ENCODE results near the gene LCA5. TPM values are rescaled to one million over a fixed set of nuclear protein-coding genes. Genes with fewer than 3 reads are reported as not detected.

LCA5 gene
- total RNA-seq, 1 donor from 2014 or later: 6.2 TPM

DNA sequence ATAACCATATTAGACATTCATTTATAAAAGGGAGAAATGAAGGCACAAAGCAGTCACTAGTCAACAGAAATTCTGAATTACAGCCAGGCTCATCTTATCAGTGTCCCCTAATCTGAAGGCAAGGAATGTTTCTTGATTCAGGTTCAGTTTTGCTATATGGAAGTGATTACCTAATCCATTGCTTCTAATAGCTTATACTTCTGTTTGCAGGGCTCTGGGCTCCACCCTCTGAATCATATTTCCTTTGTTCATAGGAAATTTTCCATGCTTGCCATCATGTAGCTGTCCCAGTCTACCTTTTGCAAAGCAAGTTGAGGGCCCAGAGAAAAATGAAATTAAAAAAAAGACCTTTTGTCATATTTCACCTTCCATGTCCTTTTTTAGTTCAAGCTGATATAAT, 96.0 kb downstream of the LCA5 start:
- no peaks in the 10 kb centered on the region for H3K4me1 ChIP-seq (ENCODE audit: insufficient read depth, low read length)
- no peak overlapping the region for H3K4me3 ChIP-seq (ENCODE audit: insufficient read depth, low read depth, low read length)
- H3K9me3 ChIP-seq (ENCODE audit: insufficient read depth, low read depth, low read length): no peaks in the 10 kb centered on the region
- H3K4me2 ChIP-seq (ENCODE audit: low read length): no peak overlapping the region
- peaks cover 4% of the 10 kb centered on the region for H3K36me3 Mint-ChIP-seq (ENCODE audit: low read depth, unreplicated experiment)
- no peaks in the 10 kb centered on the region for H3K4me1 Mint-ChIP-seq (ENCODE audit: low read depth, unreplicated experiment)
- H3K9ac ChIP-seq (ENCODE audit: low read length): no peak overlapping the region
- no peak overlapping the region for H2AFZ ChIP-seq (ENCODE audit: low read depth, low read length)
- no peaks in the 10 kb centered on the region for H3K36me3 ChIP-seq (ENCODE audit: insufficient read depth, low read length)
- no peak overlapping the region for H3K27ac ChIP-seq (ENCODE audit: low read depth, low read length)
- H3K9me3 Mint-ChIP-seq (ENCODE audit: unreplicated experiment): peaks cover 11% of the 10 kb centered on the region
- no peaks in the 10 kb centered on the region for H3K27me3 ChIP-seq (ENCODE audit: insufficient read depth, low read length)
- TF ChIP-seq EZH2 (IDR thresholded peaks at IDR 0.05; ENCODE audit: insufficient read depth, low read length): no peak
- TF ChIP-seq, protein P1, sequence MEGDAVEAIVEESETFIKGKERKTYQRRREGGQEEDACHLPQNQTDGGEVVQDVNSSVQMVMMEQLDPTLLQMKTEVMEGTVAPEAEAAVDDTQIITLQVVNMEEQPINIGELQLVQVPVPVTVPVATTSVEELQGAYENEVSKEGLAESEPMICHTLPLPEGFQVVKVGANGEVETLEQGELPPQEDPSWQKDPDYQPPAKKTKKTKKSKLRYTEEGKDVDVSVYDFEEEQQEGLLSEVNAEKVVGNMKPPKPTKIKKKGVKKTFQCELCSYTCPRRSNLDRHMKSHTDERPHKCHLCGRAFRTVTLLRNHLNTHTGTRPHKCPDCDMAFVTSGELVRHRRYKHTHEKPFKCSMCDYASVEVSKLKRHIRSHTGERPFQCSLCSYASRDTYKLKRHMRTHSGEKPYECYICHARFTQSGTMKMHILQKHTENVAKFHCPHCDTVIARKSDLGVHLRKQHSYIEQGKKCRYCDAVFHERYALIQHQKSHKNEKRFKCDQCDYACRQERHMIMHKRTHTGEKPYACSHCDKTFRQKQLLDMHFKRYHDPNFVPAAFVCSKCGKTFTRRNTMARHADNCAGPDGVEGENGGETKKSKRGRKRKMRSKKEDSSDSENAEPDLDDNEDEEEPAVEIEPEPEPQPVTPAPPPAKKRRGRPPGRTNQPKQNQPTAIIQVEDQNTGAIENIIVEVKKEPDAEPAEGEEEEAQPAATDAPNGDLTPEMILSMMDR (IDR thresholded peaks at IDR 0.05; ENCODE audit: insufficient read depth, low read depth, low read length): no peak
- H3K27ac Mint-ChIP-seq (ENCODE audit: unreplicated experiment): no peak overlapping the region
- DNase-seq (ENCODE audit: low read depth) (no peak), FAIRE-seq (no peak)
- H3K27me3 Mint-ChIP-seq (ENCODE audit: low read depth, unreplicated experiment): no peaks in the 10 kb centered on the region
- H3K4me3 Mint-ChIP-seq (ENCODE audit: unreplicated experiment): no peak overlapping the region
- H4K20me1 ChIP-seq (ENCODE audit: insufficient read depth, low read length): no peaks in the 10 kb centered on the region
- no peaks in the 10 kb centered on the region for H3K79me2 ChIP-seq (ENCODE audit: insufficient read depth, low read length)

DNA sequence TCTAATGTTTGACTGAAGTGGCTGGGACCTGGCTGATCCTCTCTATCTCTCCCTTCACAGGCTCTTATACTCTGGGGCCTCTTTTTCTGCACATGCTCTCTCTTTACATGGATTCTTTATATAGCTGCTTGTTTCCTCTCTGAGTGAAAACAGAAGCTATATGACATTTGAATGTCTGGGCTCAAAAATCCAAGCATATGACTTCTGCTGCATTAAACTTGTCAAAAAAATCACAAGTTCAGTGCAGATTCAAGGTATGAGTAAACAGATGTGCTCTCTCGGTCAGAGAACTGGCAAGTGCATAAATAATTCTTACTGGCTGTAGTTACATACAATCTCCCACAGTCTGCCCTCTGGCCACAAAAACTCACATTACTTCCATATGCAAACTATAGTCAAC, 96.6 kb downstream of the LCA5 start:
- H3K79me2 ChIP-seq (ENCODE audit: insufficient read depth, low read length): no peaks in the 10 kb centered on the region
- Mint-ChIP-seq H3K27me3 (ENCODE audit: low read depth, unreplicated experiment) (no peaks in the 10 kb centered on the region), H3K27ac (ENCODE audit: unreplicated experiment) (no peak overlapping the region), H3K4me3 (ENCODE audit: unreplicated experiment) (no peak overlapping the region), H3K9me3 (ENCODE audit: unreplicated experiment) (peaks cover 11% of the 10 kb centered on the region), H3K36me3 (ENCODE audit: low read depth, unreplicated experiment) (peaks cover 4% of the 10 kb centered on the region), H3K4me1 (ENCODE audit: low read depth, unreplicated experiment) (no peaks in the 10 kb centered on the region)
- no peak overlapping the region for H2AFZ ChIP-seq (ENCODE audit: low read depth, low read length)
- no peaks in the 10 kb centered on the region for H3K36me3 ChIP-seq (ENCODE audit: insufficient read depth, low read length)
- H3K4me1 ChIP-seq (ENCODE audit: insufficient read depth, low read length): no peaks in the 10 kb centered on the region
- no peaks in the 10 kb centered on the region for H3K27me3 ChIP-seq (ENCODE audit: insufficient read depth, low read length)
- H3K4me3 ChIP-seq (ENCODE audit: insufficient read depth, low read depth, low read length): no peak overlapping the region
- no peak for FAIRE-seq
- TF ChIP-seq, protein P1 (IDR thresholded peaks at IDR 0.05; ENCODE audit: insufficient read depth, low read depth, low read length): no peak
- no peak for TF ChIP-seq EZH2 (IDR thresholded peaks at IDR 0.05; ENCODE audit: insufficient read depth, low read length)
- no peaks in the 10 kb centered on the region for H4K20me1 ChIP-seq (ENCODE audit: insufficient read depth, low read length)
- no peaks in the 10 kb centered on the region for H3K9me3 ChIP-seq (ENCODE audit: insufficient read depth, low read depth, low read length)
- H3K9ac ChIP-seq (ENCODE audit: low read length): no peak overlapping the region
- no peak overlapping the region for H3K27ac ChIP-seq (ENCODE audit: low read depth, low read length)
- DNase-seq (ENCODE audit: low read depth): no peak
- H3K4me2 ChIP-seq (ENCODE audit: low read length): no peak overlapping the region

DNA sequence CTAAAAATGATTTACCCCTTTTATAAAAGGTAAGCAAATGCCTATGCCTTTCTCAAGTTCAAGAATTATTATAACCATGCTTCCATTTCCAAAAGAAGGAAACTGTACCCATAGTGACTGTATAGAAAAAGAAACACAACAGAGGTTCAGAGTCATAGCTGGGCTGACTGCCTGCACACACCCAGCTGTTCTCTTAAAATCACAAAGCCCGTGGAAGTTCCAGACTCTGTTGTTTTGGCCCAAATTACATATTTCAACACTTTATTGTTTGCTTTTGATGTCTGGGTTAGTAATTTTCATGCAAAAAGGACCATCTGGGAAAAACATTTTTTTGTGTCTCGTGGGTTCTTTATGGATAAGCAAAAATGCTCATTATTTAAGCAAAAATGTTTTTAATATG, 99.2 kb downstream of the LCA5 start:
- Histone ChIP-seq H3K4me1 (ENCODE audit: insufficient read depth, low read length) (no peaks in the 10 kb centered on the region), H3K27ac (ENCODE audit: low read depth, low read length) (no peak overlapping the region), H3K4me3 (ENCODE audit: insufficient read depth, low read depth, low read length) (no peak overlapping the region), H3K36me3 (ENCODE audit: insufficient read depth, low read length) (no peaks in the 10 kb centered on the region), H3K9me3 (ENCODE audit: insufficient read depth, low read depth, low read length) (no peaks in the 10 kb centered on the region), H3K9ac (ENCODE audit: low read length) (no peak overlapping the region), H2AFZ (ENCODE audit: low read depth, low read length) (no peak overlapping the region), H4K20me1 (ENCODE audit: insufficient read depth, low read length) (no peaks in the 10 kb centered on the region), H3K27me3 (ENCODE audit: insufficient read depth, low read length) (no peaks in the 10 kb centered on the region), H3K79me2 (ENCODE audit: insufficient read depth, low read length) (no peaks in the 10 kb centered on the region), H3K4me2 (ENCODE audit: low read length) (no peak overlapping the region)
- no peak for TF ChIP-seq EZH2 (IDR thresholded peaks at IDR 0.05; ENCODE audit: insufficient read depth, low read length)
- TF ChIP-seq, protein P1 (IDR thresholded peaks at IDR 0.05; ENCODE audit: insufficient read depth, low read depth, low read length): no peak
- FAIRE-seq (no peak), DNase-seq (ENCODE audit: low read depth) (no peak)
- no peaks in the 10 kb centered on the region for H3K4me1 Mint-ChIP-seq (ENCODE audit: low read depth, unreplicated experiment)
- peaks cover 6% of the 10 kb centered on the region for H3K9me3 Mint-ChIP-seq (ENCODE audit: unreplicated experiment)
- no peaks in the 10 kb centered on the region for H3K27me3 Mint-ChIP-seq (ENCODE audit: low read depth, unreplicated experiment)
- H3K27ac Mint-ChIP-seq (ENCODE audit: unreplicated experiment): no peak overlapping the region
- H3K4me3 Mint-ChIP-seq (ENCODE audit: unreplicated experiment): no peak overlapping the region
- peaks cover 2% of the 10 kb centered on the region for H3K36me3 Mint-ChIP-seq (ENCODE audit: low read depth, unreplicated experiment)

Data from astrocyte (in vitro differentiated cells and primary cell).